Activated T-cell treated with anti-CD3 and anti-CD28 coated beads, Interleukin-2, amount 50 U/mL, for 72 hours (primary cell): Measurements from ENCODE around the gene CST4. TPM values are rescaled to one million over a fixed set of nuclear protein-coding genes. Genes with fewer than 3 reads are reported as not detected.

ENCODE experiments used
- ATAC-seq, 2 donors: fragments of 150-1000 bp; cut with Tn5 transposase; replicated peaks in 1 of 2; 2 replicates each; pipeline ENCODE4 v1.10.0; 2021; ENCODE audit warnings: moderate library complexity in 2 of 2, mild to moderate bottlenecking in 1 of 2
- DNase-seq, 2 donors: peaks; one replicate each; pipeline ENCODE4 v3.0.0; 2021 to 2022; ENCODE audit warnings: mixed read lengths in 1 of 2
- H3K27ac Mint-ChIP-seq: one replicate; pipeline ENCODE4 v1.8.0; 2022; ENCODE audit warnings: mild to moderate bottlenecking, moderate library complexity, mixed read lengths
- H3K27me3 Mint-ChIP-seq: one replicate; pipeline ENCODE4 v1.8.0; 2022; ENCODE audit warnings: low read depth, mixed read lengths
- H3K36me3 Mint-ChIP-seq, 2 donors: one replicate each; pipeline ENCODE4 v1.8.0; 2022; ENCODE audit warnings: mixed read lengths in 2 of 2, mild to moderate bottlenecking in 1 of 2; ENCODE audit not compliant: insufficient read depth in 2 of 2
- H3K4me1 Mint-ChIP-seq: one replicate; pipeline ENCODE4 v1.8.0; 2022; ENCODE audit warnings: low read depth, mixed read lengths
- H3K4me3 Mint-ChIP-seq, 2 donors: one replicate each; pipeline ENCODE4 v1.8.0; 2022; ENCODE audit warnings: mild to moderate bottlenecking in 2 of 2, mixed read lengths in 2 of 2, moderate library complexity in 2 of 2
- H3K9me3 Mint-ChIP-seq, 2 donors: one replicate each; pipeline ENCODE4 v1.8.0; 2022; ENCODE audit warnings: mixed read lengths in 2 of 2
- total RNA-seq, 2 donors: library from RNA; stranded (reverse); gene quantifications; one replicate each; pipeline ENCODE4 v1.2.3, GENCODE V29; 2022

Gene CST4
- total RNA-seq, 2 donors from 2014 or later, result not detected

DNA sequence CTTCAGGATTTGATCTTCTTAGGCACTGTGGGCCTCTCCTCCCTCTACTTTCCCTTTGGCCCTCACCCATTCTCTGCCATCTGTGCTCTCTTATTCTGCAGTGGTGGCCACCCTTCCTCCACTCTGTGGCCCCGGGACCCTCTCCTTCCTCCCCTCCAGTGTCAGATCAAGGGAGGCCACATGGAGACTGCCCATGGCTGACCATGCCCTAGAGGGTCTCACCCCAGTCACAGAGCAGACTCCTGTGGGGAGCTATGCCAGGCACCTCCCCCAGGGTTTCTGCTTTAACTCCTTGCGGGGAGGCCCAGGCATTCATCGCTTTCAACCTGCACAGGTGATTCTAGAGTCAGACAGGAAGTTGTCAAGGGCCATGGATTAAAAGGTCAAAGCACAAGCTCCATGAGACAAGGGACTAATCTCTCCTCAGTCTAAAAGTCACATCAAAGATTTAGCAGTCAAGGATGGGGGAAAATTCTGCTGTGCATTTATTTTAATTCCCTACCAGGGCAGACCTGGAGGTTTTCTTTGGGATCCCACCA lies 35.4 kb downstream of the CST4 start:
- no peaks in the 10 kb centered on the region for H3K4me1 Mint-ChIP-seq
- ATAC-seq, result no peak
- H3K27ac Mint-ChIP-seq, result no peak overlapping the region

DNA sequence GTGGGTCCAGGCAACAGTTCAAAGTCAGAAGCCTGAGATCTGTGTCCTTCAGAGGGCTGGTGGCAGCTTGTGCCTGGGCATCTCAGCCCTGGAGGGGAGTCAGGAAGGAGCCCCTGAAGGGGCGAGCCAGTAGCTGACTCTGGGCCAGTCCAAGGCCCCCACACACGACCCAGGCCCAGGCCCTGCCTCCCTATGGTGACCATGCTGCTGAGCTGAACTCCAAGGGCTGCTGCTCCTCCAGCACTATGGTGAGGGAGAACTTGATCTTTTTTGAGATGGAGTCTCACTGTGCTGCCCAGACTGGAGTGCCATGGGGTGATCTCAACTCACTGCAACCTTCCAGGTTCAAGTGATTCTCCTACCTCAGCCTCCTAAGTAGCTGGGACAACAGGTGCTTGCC lies 35.9 kb downstream of the CST4 start:
- H3K4me1 Mint-ChIP-seq, result no peaks in the 10 kb centered on the region
- DNase-seq (no peak), ATAC-seq (no peak)
- no peak overlapping the region for H3K27ac Mint-ChIP-seq
- H3K36me3 Mint-ChIP-seq, result no peaks in the 10 kb centered on the region
- H3K27me3 Mint-ChIP-seq, result peaks cover 5% of the 10 kb centered on the region
- H3K9me3 Mint-ChIP-seq, result no peaks in the 10 kb centered on the region
- H3K4me3 Mint-ChIP-seq, result no peak overlapping the region

More for the DNA sequence above, 35.4 kb downstream of the CST4 start:
- Mint-ChIP-seq H3K27me3 (peaks cover 5% of the 10 kb centered on the region), H3K9me3 (no peaks in the 10 kb centered on the region), H3K36me3 (no peaks in the 10 kb centered on the region), H3K4me3 (no peak overlapping the region)
- no peak for DNase-seq

DNA sequence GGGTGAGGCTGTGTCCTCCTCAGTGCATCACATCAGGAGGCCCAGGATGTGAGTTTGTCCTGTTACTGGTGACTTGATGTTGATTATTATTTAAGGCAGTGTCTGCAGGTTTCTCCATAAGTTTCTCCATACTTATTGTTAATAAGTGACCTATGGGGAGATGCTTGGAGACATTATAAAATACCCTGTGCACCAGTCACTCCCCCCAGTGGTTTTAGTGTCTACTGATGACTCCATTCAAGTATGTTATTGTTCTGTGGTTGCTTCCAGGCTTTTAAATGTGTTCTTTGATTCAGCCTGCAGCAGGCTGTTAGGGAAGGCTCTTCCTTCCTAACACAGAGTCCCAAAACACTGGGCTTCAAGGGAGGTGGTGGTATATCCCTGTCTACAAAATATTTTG lies 36.5 kb downstream of the CST4 start:
- Mint-ChIP-seq H3K9me3 (no peaks in the 10 kb centered on the region), H3K27me3 (peaks cover 5% of the 10 kb centered on the region), H3K4me1 (no peaks in the 10 kb centered on the region), H3K27ac (no peak overlapping the region), H3K36me3 (no peaks in the 10 kb centered on the region), H3K4me3 (no peak overlapping the region)
- no peak for ATAC-seq
- no peak for DNase-seq

DNA sequence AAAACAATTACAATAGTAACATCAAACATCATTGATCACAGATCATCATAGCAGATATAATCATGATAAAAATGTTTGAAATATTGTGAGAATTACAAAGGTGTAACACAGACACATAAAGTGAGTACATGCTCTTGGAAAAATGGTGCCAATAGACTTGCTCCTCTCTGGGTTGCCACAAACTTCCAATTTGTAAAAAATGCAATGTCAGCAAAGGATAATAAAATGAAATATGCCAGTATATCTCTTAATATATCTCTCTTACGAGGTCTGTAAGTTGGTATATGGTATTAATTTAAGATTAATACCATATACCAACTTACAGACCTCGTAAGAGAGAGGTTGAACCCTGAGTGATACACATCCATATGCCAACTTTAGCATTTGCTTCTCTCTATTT lies 37.7 kb downstream of the CST4 start:
- Mint-ChIP-seq H3K4me1 (no peaks in the 10 kb centered on the region), H3K9me3 (no peaks in the 10 kb centered on the region), H3K36me3 (no peaks in the 10 kb centered on the region), H3K27me3 (peaks cover 5% of the 10 kb centered on the region), H3K27ac (no peak overlapping the region), H3K4me3 (no peak overlapping the region)
- DNase-seq (no peak), ATAC-seq (no peak)

DNA sequence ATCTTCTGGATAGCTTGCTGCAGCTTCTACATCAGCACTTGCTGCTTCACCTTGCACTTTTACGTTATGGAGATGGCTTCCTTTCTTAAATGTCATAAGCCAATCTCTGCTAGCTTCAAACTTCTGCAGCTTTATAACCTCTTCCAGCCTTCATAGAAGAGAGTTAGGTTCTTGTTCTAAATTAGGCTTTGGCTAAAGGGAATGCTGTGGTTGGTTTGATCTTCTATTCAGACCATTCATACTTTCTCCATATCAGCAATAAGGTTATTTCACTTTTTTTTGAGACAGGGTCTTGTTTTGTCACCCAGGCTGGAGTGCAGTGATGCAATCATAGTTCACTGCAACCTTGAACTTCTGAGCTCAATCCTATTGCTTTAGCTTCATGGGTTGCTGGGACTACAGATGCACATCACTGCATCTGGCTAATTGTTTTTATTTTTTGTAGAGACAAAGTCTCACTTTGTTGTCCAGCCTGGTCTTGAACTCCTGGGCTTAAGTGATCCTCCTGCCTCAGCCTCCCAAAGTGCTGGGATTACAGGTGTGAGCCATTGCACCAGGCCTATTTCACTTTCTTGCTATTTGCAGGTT lies 38.9 kb downstream of the CST4 start:
- ATAC-seq (no peak), DNase-seq (no peak)
- no peak overlapping the region for H3K4me3 Mint-ChIP-seq
- no peak overlapping the region for H3K27ac Mint-ChIP-seq
- H3K36me3 Mint-ChIP-seq, result no peaks in the 10 kb centered on the region
- H3K4me1 Mint-ChIP-seq, result no peaks in the 10 kb centered on the region
- no peaks in the 10 kb centered on the region for H3K9me3 Mint-ChIP-seq
- H3K27me3 Mint-ChIP-seq, result peaks cover 14% of the 10 kb centered on the region

DNA sequence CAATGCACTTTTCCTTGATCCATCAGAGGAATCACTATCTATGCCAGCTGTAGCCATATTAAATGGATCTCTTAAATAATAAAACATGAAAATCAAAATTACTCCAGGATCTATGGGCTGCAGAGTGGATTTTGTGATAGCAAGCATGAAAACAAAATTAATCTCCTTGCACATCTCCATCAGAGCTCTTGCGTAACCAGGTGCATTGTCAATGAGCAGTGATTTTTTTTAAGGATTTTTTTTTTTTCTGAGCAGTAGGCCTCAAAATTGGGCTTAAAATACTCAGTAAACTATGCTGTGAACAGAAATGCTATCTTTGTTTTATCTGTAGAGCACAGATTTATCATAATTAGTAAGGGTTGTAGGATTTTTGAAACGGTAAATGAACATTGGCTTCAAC lies 39.6 kb downstream of the CST4 start:
- no peak for ATAC-seq
- no peaks in the 10 kb centered on the region for H3K4me1 Mint-ChIP-seq
- peaks cover 14% of the 10 kb centered on the region for H3K27me3 Mint-ChIP-seq
- DNase-seq, result no peak
- no peaks in the 10 kb centered on the region for H3K36me3 Mint-ChIP-seq
- H3K4me3 Mint-ChIP-seq, result no peak overlapping the region
- no peaks in the 10 kb centered on the region for H3K9me3 Mint-ChIP-seq
- no peak overlapping the region for H3K27ac Mint-ChIP-seq

DNA sequence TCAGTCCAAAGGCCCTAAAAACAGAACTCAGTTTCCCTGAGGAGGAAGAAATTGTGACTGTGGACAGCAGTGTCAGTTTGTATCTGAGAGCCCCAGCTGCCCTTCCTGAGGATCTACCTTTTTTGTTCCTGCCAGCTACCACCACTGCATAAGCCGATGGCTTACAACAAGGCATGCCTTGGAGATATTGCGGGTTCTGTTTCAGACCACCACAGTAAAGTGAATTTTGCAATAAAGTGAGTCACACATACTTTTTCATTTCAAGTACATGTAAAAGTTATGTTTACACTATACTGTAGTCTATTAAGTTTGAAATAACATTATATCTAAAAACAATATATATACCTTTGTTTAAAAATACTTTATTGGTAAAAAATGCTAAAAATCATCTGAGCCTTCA lies 41.5 kb downstream of the CST4 start:
- H3K4me3 Mint-ChIP-seq, result no peak overlapping the region
- no peaks in the 10 kb centered on the region for H3K9me3 Mint-ChIP-seq
- ATAC-seq (no peak), DNase-seq (no peak)
- H3K27ac Mint-ChIP-seq, result no peak overlapping the region
- peaks cover 5% of the 10 kb centered on the region for H3K4me1 Mint-ChIP-seq
- peaks cover 9% of the 10 kb centered on the region for H3K27me3 Mint-ChIP-seq
- no peaks in the 10 kb centered on the region for H3K36me3 Mint-ChIP-seq

DNA sequence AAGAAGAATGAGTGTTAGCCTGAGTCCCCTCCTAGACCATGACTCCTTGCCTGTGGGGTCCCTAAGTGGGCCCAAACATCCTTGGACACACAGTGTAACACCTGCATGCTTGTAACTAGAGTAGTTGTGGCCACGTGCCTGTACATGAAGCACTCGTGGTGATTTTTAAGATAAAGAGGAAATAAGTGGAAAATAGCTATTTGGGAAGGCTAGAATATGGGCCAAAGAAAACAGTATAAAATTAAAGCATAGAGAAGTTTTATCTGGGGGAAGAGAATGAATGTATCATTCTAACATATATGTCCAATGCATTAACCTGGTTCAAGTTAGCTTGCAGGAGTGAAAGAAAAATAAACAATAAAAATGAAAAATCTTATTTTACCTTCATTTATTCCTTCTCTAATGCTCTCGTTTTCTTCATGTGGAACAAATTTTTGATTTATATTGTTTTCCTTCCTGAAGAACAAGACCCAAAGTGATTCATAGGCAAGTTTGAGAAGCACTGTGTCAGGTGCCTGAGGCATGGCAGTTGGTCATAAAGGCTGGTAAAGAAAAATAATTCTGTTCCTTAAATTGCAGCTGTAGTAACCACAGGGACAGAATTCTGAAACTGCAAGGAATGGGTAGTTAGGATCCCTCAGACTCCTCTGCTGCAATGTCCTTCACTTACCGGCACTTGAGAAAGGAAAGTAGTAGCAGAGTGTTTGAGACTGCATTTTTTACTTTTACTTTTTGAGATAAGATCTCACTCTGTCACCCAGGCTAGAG lies 42.5 kb downstream of the CST4 start:
- H3K27ac Mint-ChIP-seq, result no peak overlapping the region
- ATAC-seq, result no peak
- no peaks in the 10 kb centered on the region for H3K9me3 Mint-ChIP-seq
- H3K4me3 Mint-ChIP-seq, result no peak overlapping the region
- peaks cover 9% of the 10 kb centered on the region for H3K27me3 Mint-ChIP-seq
- peaks cover 5% of the 10 kb centered on the region for H3K4me1 Mint-ChIP-seq
- no peaks in the 10 kb centered on the region for H3K36me3 Mint-ChIP-seq
- DNase-seq, result no peak

DNA sequence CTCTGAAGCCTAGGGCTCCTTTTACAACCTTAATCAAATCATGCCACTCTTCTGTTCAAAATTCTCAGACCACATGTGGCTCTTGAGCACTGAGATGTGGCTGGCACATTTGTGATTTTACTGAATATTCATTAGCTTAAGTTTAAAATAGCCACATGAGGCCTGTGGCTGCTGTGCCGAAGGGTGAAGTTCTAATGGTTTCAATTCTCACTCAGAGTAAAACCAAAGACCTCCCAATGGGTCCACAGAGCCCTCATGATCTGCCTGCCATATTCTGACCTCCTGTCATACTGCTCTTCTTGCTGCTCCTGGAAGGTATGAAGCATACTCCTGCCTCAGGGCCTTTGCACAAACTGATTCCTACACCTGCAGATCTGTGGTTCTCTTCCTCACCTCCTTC lies 43.3 kb downstream of the CST4 start:
- H3K9me3 Mint-ChIP-seq, result no peaks in the 10 kb centered on the region
- no peaks in the 10 kb centered on the region for H3K36me3 Mint-ChIP-seq
- DNase-seq (no peak), ATAC-seq (no peak)
- H3K4me3 Mint-ChIP-seq, result no peak overlapping the region
- no peak overlapping the region for H3K27ac Mint-ChIP-seq
- H3K4me1 Mint-ChIP-seq, result peaks cover 5% of the 10 kb centered on the region
- peaks cover 9% of the 10 kb centered on the region for H3K27me3 Mint-ChIP-seq

DNA sequence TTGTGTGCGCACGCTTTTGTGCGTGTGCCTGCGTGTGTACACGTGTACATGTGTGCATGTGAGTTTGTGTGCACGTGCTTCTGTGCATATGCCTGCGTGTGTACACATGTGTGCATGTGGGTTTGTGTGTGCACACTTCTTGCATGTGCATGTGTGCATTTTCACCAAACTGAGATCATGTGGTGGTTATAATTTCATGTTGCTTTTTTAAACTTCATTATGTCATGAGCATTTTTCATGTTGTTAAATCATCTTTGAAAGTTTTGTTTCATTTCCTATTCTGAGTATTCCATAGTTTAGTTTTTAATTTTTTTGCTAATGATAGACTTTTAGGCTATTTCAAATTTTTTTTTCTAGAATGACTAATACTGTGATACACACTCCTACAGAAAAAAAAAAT lies 44.7 kb downstream of the CST4 start:
- Mint-ChIP-seq H3K36me3 (no peaks in the 10 kb centered on the region), H3K9me3 (no peaks in the 10 kb centered on the region), H3K27ac (no peak overlapping the region), H3K4me1 (peaks cover 5% of the 10 kb centered on the region), H3K4me3 (no peak overlapping the region), H3K27me3 (peaks cover 13% of the 10 kb centered on the region)
- no peak for DNase-seq
- no peak for ATAC-seq

DNA sequence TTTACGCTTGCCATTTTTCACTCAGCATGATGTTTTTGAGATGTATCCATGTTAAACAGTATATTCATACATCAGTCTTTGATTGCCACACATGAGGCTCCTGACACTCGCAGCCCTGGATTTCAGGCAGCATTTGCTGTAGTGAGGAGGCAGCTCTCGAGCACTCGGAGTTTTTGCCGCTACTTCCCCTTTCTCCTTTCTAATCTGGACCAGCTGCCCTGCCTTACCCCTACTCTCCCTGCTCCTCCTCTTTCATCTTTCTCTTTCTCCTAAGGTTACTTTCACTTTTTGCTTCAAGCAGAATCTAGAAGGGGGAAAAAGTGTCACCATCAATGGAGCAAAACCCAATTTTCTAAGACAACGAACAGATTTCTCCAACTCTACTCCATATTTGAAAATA lies 45.2 kb downstream of the CST4 start:
- no peak for DNase-seq
- H3K27me3 Mint-ChIP-seq, result peaks cover 15% of the 10 kb centered on the region
- peaks cover 5% of the 10 kb centered on the region for H3K4me1 Mint-ChIP-seq
- no peak for ATAC-seq
- H3K27ac Mint-ChIP-seq, result no peak overlapping the region
- no peaks in the 10 kb centered on the region for H3K9me3 Mint-ChIP-seq
- H3K4me3 Mint-ChIP-seq, result no peak overlapping the region
- no peaks in the 10 kb centered on the region for H3K36me3 Mint-ChIP-seq

DNA sequence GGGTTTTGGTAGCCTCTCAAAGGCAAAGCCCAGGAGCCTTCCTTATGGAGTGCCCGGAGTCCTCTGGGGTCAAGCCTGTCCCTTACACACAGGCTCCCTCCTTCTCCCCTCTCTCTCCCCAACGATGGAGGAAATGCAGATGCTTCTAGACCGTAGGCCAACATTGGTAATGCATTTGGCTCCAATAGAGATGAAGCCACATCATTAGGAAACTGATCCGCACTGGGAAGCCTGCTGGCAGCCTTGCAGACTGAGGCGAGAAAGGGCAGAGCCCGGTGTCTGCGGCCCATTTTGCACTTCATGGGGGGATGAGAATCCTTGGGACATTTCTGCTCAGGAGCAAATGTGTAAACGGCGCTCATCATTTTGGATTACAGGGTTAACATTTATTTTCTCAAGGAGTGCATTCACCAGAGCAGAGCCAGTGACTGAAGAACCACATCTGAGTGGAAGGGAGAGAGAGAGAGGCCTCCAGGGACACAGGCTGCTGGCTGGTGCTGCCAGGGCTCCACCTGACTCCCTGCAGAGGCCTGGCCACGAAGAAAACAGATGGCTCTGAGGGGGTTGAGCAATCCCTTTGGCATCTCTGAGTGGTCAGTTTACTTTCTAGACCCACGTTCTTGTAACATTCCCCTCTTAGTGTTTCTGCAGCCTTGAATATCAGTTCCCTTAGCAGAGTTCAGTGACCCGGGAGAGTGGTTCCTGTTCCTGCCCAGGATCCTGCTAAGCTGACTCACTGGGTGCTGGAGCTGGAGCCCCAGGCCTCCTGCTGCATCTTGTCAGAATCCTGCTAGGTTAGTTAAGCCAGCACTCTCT lies 46.7 kb downstream of the CST4 start:
- peaks cover 5% of the 10 kb centered on the region for H3K4me1 Mint-ChIP-seq
- H3K36me3 Mint-ChIP-seq, result no peaks in the 10 kb centered on the region
- H3K27me3 Mint-ChIP-seq, result peaks cover 16% of the 10 kb centered on the region
- no peaks in the 10 kb centered on the region for H3K9me3 Mint-ChIP-seq
- H3K27ac Mint-ChIP-seq, result no peak overlapping the region
- no peak for ATAC-seq
- DNase-seq, result no peak
- H3K4me3 Mint-ChIP-seq, result no peak overlapping the region
